Limb (tissue), 2 donors: Measurements from ENCODE around the gene RBM39.

Source experiments
- DNase-seq, 2 donors: peaks; one replicate each; pipeline ENCODE4 v3.0.0-alpha.2; 2016; ENCODE audit errors: extremely low spot score in 2 of 2

Gene RBM39

GRCh38 chr20:35674921-35675320, 67.1 kb downstream of the RBM39 start:
- no peak for DNase-seq

- DNase-seq, result no peak
Measured at GRCh38 chr20:35673884-35674283, 68.2 kb downstream of the RBM39 start.

GRCh38 chr20:35669681-35670080, 72.4 kb downstream of the RBM39 start:
- no peak for DNase-seq

- no peak for DNase-seq
Measured at GRCh38 chr20:35669221-35669620, 72.8 kb downstream of the RBM39 start.

- no peak for DNase-seq
Measured at GRCh38 chr20:35665949-35666288, 76.1 kb downstream of the RBM39 start.

GRCh38 chr20:35664466-35665206, 77.4 kb downstream of the RBM39 start, which contains the start of the genes CPNE1 and RBM12:
CPNE1 (minus strand) TSS chr20:35664900; CDS start chr20:35632923, 31,977 bp downstream.
RBM12 (minus strand) TSS chr20:35664900; CDS start chr20:35655322, 9,578 bp downstream.
- peak; percentile 96 for DNase-seq

GRCh38 chr20:35663516-35664465, 78.3 kb downstream of the RBM39 start:
- DNase-seq, result peak; percentile 14 to 73

GRCh38 chr20:35662551-35662950, 79.5 kb downstream of the RBM39 start:
- DNase-seq, result no peak

GRCh38 chr20:35661908-35662307, 80.2 kb downstream of the RBM39 start:
- no peak for DNase-seq

GRCh38 chr20:35661053-35661452, 81.0 kb downstream of the RBM39 start:
- DNase-seq, result no peak

- no peak for DNase-seq
Measured at GRCh38 chr20:35660122-35660937, 81.7 kb downstream of the RBM39 start.

- no peak for DNase-seq
Measured at GRCh38 chr20:35657271-35657670, 84.8 kb downstream of the RBM39 start.

- DNase-seq, result no peak
Measured at GRCh38 chr20:35654415-35654814, 87.6 kb downstream of the RBM39 start.

- DNase-seq, result no peak
Measured at GRCh38 chr20:35653893-35654292, 88.2 kb downstream of the RBM39 start.
